ENCODE results near the gene PTCSC3.

GRCh38 chr14:36113341-36113740, 63.2 kb downstream of the PTCSC3 start:
- TF ChIP-seq CTCF (IDR thresholded peaks at IDR 0.05) = no peak
- no peak for TF ChIP-seq POLR2A (IDR thresholded peaks at IDR 0.05)

Measured in prostate gland (tissue), 2 donors.